Activated B cell treated with CpG ODN at 0.5 μM for 24 hours (primary cell): ENCODE results near the gene NID2. TPM values are rescaled to one million over a fixed set of nuclear protein-coding genes. Genes with fewer than 3 reads are reported as not detected.

ENCODE experiments used
- ATAC-seq: fragments of 200-7000 bp; cut with Tn5 transposase; one replicate; pipeline ENCODE4 v1.10.0; 2021; ENCODE audit warnings: low read depth, mild to moderate bottlenecking, moderate library complexity
- CTCF ChIA-PET: fragments of 350-600 bp; sonication (Branson Sonifier 250); formaldehyde crosslinking; loops from one replicate; lab custom pipeline; 2021; ENCODE audit warnings: antibody characterized with exemption; lab: Charles Lee
- POLR2A ChIA-PET: fragments of 350-600 bp; sonication (Branson Sonifier 250); formaldehyde crosslinking; loops from one replicate; lab custom pipeline; 2021; ENCODE audit warnings: antibody characterized with exemption; lab: Charles Lee
- DNase-seq: peaks from one replicate; pipeline ENCODE4 v3.0.0; 2022
- H3K27ac Mint-ChIP-seq: one replicate; pipeline ENCODE4 v1.8.0; 2020; ENCODE audit warnings: mixed read lengths
- H3K27me3 Mint-ChIP-seq: one replicate; pipeline ENCODE4 v1.8.0; 2021; ENCODE audit warnings: mixed read lengths
- H3K36me3 Mint-ChIP-seq: one replicate; pipeline ENCODE4 v1.8.0; 2021; ENCODE audit warnings: low read depth, mixed read lengths
- H3K4me1 Mint-ChIP-seq: one replicate; pipeline ENCODE4 v1.8.0; 2021; ENCODE audit warnings: mixed read lengths
- H3K4me3 Mint-ChIP-seq: one replicate; pipeline ENCODE4 v1.8.0; 2020; ENCODE audit warnings: mild to moderate bottlenecking, mixed read lengths
- H3K9me3 Mint-ChIP-seq: one replicate; pipeline ENCODE4 v1.8.0; 2020; ENCODE audit warnings: mixed read lengths
- CTCF ChIP-seq: fragments of 200-600 bp; IDR thresholded peaks from one replicate; pipeline ENCODE4 v1.8.0; 2022; ENCODE audit warnings: antibody characterized with exemption, mild to moderate bottlenecking
- intact Hi-C: fragments of 100-400 bp; cut with micrococcal nuclease; formaldehyde crosslinking; loops from one replicate; pipeline ENCODE4 v1.15.1; 2024
- total RNA-seq: library from RNA; stranded (reverse); gene quantifications from 2 replicates; pipeline ENCODE4 v1.2.3, GENCODE V29; 2022

The NID2 gene
- total RNA-seq, 1 donor from 2014 or later, result not detected

DNA sequence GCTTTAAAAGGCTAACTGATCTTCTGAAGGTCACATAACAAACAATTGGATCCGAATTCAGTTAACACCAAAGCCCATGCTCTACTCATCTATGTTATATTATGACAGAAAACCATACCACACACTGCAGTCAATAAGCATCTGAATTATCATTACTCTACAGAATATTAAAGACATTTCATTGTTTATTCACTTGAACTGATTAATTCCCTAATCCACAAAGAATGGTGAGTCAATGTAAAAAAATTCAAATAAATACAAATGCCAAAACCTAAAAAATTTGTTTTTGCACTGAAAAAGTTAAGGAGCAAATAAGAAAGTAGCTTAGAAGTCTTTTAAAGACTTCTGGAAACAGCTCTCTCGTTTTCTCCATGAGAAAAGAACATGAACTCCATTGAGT, 13.7 kb downstream of the NID2 start:
- POLR2A ChIA-PET, result no interaction called here
- Mint-ChIP-seq H3K4me3 (no peak overlapping the region), H3K27me3 (peaks cover 14% of the 10 kb centered on the region), H3K4me1 (no peaks in the 10 kb centered on the region), H3K9me3 (no peaks in the 10 kb centered on the region), H3K27ac (no peak overlapping the region), H3K36me3 (no peaks in the 10 kb centered on the region)
- DNase-seq, result no peak
- intact Hi-C loops, result no loop called here
- ATAC-seq, result no peak
- CTCF ChIA-PET, result no interaction called here
- TF ChIP-seq CTCF, result no peak

DNA sequence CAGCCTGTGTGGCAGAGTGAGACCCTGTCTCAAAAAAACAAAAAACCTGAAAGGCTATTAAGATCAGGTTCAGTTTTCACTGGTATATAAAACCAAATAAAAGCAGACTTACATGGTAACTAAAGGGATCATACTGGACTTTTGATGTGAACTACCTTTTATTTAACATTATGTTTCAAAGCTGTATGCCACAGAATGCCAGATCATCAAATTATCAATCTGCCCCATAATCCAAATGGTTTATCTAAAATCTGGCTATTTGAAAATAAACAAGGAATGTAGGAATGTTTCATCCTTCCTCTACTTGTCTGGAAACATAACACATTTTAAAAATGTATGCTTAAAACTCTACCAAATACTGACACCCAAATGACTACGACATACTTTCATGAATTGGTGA, 14.2 kb downstream of the NID2 start:
- CTCF ChIA-PET, result no interaction called here

DNA sequence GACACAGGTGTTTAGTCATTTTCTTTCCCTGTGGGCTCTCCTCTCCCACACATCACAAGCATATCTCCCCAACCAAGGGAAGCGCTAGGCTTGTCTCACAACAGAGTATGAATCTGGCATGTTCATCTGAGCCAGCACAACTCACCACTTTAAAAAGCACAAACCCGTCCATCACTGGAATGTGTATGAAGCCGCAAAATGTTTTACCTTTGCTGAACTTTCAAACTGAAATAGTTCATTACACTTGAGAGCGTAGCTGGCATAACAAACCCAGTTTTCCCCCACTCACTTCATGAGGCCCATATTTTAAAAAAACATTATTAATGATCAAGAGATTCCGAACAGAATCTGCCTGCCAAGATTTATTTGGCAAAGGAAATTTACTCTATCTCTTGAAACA, 15.8 kb downstream of the NID2 start:
- H3K27me3 Mint-ChIP-seq, result peaks cover 16% of the 10 kb centered on the region
- intact Hi-C loops, result no loop called here
- no peaks in the 10 kb centered on the region for H3K9me3 Mint-ChIP-seq
- H3K4me1 Mint-ChIP-seq, result no peaks in the 10 kb centered on the region
- H3K4me3 Mint-ChIP-seq, result no peak overlapping the region
- ChIA-PET CTCF (no interaction called here), POLR2A (no interaction called here)
- ATAC-seq (no peak), DNase-seq (no peak)
- H3K36me3 Mint-ChIP-seq, result no peaks in the 10 kb centered on the region
- TF ChIP-seq CTCF, result no peak
- no peak overlapping the region for H3K27ac Mint-ChIP-seq

More for the DNA sequence above, 14.2 kb downstream of the NID2 start:
- POLR2A ChIA-PET, result no interaction called here
- H3K27me3 Mint-ChIP-seq, result peaks cover 14% of the 10 kb centered on the region
- no peak overlapping the region for H3K4me3 Mint-ChIP-seq
- no peaks in the 10 kb centered on the region for H3K4me1 Mint-ChIP-seq
- DNase-seq (no peak), ATAC-seq (no peak)
- H3K36me3 Mint-ChIP-seq, result no peaks in the 10 kb centered on the region
- H3K27ac Mint-ChIP-seq, result no peak overlapping the region
- no peak for TF ChIP-seq CTCF
- intact Hi-C loops, result no loop called here
- H3K9me3 Mint-ChIP-seq, result no peaks in the 10 kb centered on the region

DNA sequence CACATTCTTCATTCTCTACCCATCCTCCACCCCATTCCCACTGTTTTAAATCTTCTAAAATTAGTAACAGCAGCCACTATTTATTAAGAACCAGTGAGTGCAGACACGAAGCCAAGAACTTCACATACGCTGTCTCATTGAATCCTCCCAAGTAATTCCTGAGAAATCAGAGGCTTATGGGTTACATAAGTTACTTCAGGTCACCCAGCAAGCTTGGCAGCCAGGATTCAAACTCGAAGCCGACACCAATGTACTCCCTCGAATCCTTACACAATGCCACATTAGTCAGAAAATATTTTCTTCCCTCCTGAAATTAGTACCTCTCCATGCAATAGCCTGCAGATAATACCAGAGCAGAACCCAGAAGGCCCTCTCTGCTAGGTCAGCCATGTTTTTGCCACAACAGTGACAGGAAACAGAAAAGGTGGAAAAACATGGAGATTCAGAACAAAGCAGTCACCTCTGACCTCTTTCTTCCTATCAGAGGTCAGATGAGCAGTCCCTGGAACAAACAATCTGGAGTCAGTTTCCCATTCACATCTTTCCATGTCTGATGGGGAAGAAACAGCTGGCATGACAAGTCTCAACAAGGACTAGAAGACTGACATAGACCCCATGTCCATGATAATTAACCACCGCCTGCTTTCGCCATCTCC, 16.4 kb downstream of the NID2 start:
- no peak for ATAC-seq
- peaks cover 16% of the 10 kb centered on the region for H3K27me3 Mint-ChIP-seq
- H3K36me3 Mint-ChIP-seq, result no peaks in the 10 kb centered on the region
- TF ChIP-seq CTCF, result no peak
- DNase-seq, result no peak
- no peak overlapping the region for H3K27ac Mint-ChIP-seq
- CTCF ChIA-PET, result no interaction called here
- no peaks in the 10 kb centered on the region for H3K9me3 Mint-ChIP-seq
- H3K4me1 Mint-ChIP-seq, result peaks cover 2% of the 10 kb centered on the region
- no peak overlapping the region for H3K4me3 Mint-ChIP-seq
- intact Hi-C loops, result no loop called here
- POLR2A ChIA-PET, result no interaction called here

DNA sequence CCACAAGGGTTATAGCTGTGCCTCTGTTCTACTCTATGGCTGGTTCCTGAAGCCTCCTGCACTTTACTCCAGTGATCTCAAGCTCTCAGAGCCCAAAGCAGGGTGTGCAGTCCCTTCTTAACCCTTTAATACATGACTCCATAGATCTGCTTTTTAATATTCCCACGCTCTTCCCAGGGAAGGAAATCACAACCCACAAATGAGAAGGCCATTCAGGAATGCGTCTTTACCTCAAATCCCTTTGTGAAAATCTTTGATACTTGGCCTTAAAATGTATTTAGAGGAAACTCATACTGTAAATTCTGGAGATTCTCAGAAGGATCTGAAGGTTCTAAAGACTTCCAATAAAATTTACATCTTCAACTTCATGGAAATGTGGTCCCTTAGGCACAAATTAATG, 17.0 kb downstream of the NID2 start:
- intact Hi-C loops, result no loop called here
- POLR2A ChIA-PET, result no interaction called here
- DNase-seq, result no peak
- CTCF ChIA-PET, result no interaction called here
- H3K27ac Mint-ChIP-seq, result no peak overlapping the region
- H3K36me3 Mint-ChIP-seq, result no peaks in the 10 kb centered on the region
- no peak for ATAC-seq
- H3K4me3 Mint-ChIP-seq, result no peak overlapping the region
- H3K9me3 Mint-ChIP-seq, result no peaks in the 10 kb centered on the region
- H3K27me3 Mint-ChIP-seq, result peaks cover 16% of the 10 kb centered on the region
- TF ChIP-seq CTCF, result no peak
- H3K4me1 Mint-ChIP-seq, result peaks cover 7% of the 10 kb centered on the region
